HG02981 (cell line): Measurements from ENCODE around the gene RFXAP.

Experiments used
- ATAC-seq: cut with Tn5 transposase; IDR thresholded peaks from one replicate; pipeline ENCODE4 v1.9.1; 2021; ENCODE audit warnings: mild to moderate bottlenecking, moderate library complexity; ENCODE audit not compliant: unreplicated experiment

Gene RFXAP

DNA sequence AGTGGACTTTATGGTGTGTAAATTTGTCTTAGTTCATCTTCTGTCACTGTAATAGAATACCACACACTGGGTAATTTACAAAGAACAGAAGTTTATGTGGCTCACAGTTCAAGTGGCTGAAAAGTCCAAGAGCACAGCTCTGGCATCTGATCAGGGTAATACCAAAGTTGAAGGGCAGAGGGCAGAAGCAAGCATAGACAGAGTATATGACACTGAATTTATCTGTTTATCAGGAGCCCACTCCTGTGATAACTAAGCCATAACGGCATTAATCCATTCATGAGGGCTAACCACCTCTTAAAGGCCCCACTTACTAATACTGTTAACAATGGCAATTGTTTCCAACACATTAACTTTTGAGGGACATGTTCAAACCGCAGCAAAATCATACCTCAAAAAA is 4.0 kb upstream of the RFXAP start:
- peak; percentile 24 for ATAC-seq

DNA sequence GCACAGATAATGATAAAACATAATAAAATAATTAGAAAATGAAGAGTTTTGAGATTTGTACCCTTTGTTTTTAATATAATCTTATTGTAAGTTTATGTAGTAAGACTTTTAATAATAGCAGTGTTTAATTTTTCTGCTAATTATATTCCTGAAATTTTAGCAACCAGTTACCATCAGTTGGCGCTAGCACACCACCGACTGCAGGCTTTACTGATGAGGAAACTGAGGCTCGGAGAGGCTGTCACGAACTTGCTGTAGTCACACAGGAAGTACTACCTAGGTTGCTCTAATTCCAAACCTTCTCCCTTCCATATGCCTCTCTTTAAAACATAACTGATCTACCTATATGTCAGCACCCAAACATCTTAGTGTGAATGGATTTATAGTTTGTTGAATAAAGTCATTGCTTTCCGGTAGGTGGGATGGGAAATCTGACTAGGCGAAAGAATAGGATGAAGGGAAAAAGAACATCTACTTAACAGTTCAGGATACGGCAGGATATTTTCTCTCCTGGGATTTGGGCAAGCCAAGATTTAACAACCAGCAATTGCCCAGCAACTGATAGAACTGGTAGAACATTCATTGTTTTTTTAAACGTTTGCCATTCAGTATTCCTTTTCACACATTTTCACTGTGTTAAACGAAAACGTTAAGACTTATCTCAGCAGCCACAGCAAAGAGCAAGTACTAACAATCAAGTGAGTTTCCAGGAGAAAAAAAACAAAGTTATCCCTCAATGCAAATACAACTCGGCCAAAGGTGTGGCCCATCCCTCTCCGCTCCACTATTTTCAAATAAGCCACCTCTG is 822 bp upstream of the RFXAP start:
- ATAC-seq, result no peak

DNA sequence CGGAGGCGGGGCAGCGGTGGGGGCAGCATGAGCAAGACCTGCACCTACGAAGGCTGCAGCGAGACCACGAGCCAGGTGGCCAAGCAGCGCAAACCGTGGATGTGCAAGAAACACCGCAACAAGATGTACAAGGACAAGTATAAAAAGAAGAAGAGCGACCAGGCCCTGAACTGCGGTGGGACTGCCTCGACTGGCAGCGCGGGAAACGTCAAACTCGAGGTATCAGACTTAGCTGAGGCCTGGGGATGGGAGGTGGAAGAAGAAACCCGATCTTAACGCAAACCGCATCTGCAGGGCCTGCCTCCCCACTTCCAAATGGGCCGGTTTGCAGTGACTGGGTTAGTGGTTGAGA is 693 bp downstream of the RFXAP start:
- peak; percentile 13 for ATAC-seq

DNA sequence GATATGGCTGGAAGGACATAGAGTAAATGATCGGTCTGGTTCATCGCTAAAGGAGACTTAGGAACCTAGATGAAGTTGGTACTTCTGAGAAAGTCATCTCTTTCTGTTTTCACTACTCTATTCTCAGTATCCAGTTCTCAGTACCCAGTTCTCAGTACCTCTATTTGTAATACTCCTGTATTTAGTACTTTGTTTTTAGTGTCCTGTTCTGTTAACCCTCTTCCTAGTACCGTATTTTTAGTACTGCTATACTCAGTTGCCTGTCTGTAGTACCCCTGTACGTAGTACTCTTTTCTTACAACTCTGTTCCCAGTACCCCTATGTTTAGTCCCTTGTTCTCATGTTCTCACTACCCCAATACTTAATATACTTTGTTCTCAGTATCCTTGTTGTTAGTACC is 1.2 kb downstream of the RFXAP start:
- peak; percentile 42 for ATAC-seq

DNA sequence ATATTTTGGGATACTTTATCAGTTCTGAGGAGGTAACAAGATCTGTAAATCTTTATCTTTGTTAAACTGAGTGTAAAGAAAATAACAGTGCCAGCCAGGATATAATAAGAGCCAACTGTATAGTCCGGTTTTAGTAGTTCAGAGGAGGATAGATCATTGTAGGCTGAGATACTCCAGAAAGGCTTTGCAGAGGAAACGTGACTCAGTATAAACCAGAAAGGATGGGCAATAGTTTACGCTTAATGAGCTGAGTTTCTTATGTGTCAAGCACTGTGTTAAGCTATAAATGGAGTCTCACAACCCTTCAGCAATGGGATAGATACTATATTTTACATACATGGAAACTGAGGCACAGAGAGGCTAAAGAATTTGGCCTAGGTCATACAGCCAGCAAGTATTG is 3.8 kb downstream of the RFXAP start:
- no peak for ATAC-seq

DNA sequence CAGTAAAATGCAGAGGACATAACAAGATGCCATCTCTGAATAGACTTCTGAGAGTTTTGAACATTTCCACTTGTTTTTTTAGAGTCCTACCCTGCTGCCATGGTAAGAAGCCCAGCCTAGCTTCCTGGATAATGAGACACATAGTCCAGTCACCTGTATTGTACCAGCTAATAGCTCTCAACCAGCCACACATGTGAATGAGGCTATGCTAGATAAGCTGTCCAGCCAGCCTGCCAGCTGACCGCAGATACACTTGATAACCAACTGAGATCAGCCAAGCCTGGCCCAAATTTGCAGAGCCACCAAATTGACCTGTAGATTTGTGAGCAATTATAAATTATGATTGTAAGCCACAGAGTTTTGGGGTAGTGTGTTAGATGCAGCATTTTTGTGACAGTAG is 10.7 kb downstream of the RFXAP start:
- ATAC-seq, result no peak

DNA sequence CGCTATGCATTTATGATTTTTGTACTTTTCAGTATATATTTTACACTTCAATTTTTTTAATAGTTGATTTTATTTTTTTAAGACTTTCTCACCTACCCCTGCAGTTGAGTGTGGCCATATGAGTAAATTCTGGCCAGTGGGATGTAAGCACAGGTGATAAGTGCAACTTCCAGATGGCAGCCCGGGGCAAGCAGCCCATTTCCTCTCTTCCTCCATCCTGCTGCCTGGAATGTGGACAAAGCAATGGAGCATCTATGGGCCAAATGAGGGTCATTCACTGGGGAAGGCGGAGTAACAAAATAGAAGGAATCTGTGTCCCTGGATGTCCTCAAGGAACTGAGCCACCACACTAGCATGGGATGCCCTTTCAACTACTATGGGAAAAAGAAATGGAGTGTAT is 12.3 kb downstream of the RFXAP start:
- no peak for ATAC-seq

DNA sequence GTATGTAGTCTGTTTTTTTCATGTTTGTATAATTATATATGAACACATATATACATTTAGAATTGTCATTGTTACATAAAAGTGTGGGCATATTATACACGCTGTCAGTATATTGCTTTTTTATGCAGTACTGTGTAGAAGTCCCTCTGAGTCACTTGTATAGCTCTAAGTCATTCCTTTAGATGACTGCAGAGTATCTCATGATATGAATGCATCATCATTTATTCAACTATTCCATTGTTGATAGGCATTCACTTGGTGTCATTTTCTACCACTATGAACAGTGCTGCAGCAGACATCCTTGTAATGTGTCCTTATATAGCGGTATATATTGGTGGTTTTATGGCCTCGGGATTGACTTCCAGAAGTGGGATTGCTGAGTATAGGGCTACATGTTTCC is 15.3 kb downstream of the RFXAP start:
- no peak for ATAC-seq

DNA sequence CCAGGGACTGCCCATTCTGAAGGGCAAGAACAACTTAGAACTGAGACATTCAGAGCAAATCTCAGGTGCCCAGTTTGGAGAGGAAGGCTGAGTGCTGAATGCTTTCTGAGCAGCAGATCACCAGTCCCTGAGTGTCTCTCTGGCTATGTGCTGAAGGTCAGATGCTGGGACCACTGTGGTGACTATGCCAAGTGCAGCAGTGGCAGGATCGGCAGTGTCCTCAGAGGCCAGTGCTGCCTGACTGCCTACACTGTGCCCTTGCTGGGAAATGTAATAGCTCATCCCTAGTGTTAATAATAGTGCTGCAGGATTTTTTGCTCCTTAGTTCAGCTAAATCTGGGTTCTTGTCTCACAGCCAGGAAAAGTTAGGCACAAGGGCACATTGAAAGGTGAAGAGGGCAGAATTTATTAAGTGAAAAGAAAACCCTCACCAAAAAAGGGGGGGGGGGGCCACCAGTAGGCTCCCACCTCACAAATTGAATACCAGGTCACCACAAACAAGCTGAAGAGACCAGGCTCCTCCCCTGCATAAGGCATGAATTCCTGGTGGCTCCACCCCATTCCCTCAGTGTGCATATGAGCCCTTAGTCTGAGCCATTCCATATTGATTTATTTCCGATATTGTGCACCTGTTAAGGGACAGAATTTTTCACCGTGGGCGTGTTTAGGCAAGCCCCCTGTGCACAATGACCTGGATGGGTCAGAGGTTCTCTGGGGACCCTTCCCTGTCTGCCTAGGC is 18.5 kb downstream of the RFXAP start:
- ATAC-seq, result no peak

DNA sequence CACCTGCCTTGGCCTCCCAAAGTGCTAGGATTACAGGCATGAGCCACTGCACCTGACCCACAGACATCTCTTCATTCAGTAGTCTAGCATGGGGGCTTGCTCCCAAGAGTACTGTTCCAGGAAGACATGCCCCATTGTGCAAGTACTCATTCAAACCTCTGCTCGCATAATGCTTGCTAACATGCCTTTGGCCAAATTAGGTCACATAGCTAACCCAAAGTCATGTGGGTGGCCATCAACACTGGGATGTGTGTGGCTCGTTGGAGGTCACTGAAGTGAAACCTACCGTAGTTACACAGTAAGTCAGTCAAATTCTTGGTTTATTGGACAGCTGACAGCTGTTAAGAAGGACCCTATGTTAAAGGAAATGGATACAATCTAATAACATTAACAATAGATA is 20.3 kb downstream of the RFXAP start:
- ATAC-seq, result no peak

DNA sequence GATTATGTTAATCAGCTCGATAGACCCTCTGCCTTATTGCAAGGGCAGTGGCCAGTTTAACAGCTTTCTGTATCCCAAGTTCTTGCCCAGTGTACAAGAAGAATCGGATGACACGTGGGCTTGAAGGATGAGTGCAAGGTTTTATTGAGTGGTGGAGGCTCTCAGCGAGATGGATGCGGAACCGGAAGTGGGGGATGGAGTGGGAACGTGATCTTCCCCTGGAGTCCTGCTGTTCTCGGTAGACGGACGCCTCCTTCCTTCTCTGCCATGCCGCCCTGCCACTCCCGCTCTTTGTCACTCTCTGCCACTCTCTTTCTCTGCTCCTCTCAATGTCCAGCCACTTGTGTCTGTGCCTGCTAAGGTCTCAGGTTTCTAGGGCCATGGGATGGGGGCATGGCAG is 21.0 kb downstream of the RFXAP start:
- ATAC-seq, result no peak

DNA sequence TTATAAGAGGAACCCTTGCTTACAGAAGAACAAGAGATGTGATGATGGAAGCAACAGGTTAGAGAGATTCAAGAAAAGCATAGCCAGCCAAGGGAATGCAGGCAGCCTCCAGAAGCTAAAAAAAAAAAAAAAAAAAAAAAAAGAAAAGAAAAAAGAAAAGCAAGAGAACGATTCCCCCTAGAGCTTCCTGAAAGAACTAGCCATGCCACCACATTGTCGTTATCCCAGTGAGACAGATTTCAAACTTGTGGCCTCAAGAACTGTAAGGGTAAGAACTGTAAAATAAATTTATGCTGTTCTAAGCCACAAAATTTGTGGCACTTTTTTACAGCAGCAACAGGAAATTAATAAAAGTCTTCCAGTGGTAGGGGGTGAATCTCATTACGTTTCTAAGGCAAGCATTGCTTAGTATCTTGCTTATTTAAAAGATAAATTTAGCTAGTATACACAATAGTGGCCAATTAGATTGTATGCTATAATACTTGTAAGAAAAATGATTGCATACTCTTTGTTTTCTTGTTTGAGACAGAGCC is 21.8 kb downstream of the RFXAP start:
- ATAC-seq, result no peak

DNA sequence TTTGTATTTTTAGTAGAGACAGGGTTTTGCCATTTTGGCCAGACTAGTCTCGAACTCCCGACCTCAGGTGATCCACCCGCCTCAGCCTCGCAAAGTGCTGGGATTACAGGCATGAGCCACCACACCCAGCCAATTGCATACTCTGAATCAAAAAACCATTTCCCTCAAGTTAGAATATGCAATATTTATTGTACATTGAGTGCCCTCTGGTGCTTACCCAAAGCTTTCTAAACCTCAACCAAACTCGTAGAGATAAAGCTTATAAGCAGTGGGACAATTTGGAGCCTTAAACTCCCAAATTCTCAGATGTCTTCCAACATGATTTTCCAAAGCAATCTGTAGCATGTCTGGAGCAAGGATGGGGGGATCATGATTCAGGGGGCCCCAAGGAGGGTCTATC is 22.4 kb downstream of the RFXAP start:
- no peak for ATAC-seq

DNA sequence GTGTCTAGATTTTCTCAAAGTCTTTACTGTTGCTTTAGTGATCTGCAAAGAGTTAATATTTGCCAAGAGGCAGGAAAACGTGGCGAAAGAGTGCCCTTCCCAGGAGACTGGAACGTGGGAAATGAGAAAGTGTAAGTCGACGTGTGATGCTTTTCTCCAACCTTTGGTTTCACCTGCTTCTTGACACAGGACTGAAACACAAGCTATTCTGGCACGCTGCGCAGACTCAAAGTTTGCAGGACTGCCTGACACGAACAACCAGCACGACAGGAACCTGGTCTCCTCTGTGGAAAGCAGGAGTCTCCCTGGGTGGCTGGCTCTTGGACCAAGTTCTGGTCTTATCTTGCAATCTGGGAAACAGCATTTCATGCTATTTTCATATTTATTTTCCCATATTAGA is 28.6 kb downstream of the RFXAP start:
- no peak for ATAC-seq

DNA sequence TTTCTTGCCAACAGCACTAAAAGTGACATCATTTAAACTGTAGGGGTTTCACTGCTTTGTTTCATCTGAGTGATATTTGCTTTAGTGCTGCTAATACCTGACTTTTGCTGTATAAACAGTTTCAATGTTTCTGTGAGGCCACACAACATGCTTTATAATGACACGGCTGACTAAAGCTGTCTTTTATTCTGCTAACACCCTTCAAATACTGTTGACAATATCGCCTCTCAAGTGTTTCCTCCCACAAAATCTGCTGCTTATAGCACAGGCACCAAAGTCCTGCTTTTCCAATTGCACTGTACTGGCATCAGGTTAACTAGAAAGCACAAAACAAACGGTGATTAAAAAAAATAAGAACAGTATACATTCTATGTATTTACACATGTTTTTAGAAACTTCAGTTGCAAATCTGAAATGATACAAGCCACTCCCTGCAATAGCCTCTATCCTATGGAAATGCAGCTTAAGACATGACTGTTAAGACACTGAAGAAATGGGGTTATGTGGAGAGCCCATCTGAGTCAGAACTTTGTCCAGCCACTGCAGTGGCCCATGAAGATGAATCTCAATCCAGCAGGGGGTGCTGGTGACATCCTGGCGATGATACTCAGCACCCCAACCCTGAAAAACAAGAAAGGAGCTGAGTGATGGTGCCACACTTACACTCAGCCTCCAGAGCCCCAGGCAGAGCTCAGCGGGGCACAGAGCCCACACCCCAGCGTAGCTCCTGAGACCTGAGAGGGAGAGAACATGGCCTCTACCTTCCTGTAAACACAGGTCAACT is 29.4 kb downstream of the RFXAP start:
- ATAC-seq, result no peak

DNA sequence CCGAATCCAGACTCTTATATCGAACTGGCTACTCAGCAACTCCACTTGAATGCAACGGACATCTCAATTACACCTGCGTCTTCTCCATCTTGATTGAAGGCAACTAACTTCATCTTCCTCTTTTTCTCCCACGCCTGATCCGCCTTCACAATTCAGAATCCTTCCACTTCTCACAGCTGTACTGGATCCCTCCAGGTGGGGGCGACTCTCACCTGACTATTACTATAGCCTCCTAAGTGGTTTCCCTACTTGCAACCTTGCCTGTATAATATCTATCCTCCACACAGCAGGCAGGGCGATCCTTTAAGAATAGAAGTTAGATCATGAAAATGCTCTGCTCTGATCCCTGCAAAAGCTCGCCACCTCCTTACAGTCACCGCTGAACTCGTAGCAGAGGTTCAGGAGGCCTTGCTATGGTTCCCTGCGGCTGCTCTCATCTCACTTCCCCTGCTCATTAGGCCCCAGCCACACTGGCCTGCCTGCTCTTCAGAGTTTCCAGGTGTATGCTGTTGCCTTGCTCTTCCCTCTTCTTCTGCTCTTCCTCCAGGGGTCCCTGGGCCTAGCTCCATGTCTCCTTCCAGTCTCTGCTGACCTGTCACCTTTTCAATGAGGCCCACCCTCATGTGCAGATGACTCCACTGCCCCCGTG is 31.9 kb downstream of the RFXAP start:
- ATAC-seq, result no peak

DNA sequence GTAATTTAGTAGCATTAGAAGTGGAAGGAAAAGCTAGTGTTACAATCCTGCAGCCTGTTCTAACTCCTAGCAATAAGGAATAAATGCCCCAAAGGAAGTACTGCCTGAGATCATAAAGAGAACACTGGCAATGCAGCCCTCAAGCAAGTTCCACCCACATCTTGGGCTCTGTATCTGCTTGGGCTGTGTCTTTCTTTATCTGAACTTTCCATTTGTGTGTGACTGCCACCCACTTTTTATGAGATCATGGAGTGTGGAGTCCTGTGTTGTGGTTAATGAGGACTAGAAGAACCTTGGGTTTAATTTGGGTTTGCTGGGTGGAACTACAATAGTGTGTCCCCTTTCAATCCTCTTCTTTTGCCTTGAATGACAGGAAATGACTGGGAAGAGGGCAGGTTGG is 38.2 kb downstream of the RFXAP start:
- no peak for ATAC-seq

DNA sequence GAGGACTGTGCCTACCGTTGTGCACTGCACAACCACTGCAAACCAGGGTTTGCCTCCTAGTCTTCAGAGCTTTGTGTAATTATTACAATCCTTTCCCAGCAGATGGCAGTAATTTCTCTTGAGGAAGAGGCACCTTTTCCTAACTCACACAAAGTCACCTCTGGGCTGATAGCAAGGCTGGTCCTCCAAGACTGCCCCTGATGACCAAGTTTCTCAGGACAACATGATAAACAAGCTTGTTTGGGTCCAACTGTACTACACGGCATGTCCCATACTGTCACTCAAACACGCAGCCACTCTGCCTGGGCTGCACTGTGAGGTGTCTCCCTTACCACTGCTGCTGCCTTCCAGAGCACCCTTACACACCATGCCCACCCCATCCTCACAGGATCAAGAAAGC is 39.3 kb downstream of the RFXAP start:
- no peak for ATAC-seq

DNA sequence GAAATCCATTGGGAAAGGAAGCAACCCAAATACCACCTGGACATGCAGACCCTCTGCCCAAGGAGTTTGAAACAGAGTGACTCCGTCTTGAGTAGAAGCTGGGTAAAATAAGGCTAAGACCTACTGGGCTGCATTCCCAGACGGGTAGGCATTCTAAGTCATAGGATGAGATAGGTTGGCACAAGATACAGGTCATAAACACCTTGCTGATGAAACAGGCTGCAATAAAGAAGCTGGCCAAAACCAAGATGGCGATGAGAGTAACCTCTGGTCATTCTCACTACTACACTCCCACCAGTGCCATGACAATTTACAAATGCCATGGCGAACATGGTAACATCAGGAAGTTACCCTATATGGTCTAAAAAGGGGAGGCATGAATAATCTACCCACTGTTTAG is 40.2 kb downstream of the RFXAP start:
- no peak for ATAC-seq

DNA sequence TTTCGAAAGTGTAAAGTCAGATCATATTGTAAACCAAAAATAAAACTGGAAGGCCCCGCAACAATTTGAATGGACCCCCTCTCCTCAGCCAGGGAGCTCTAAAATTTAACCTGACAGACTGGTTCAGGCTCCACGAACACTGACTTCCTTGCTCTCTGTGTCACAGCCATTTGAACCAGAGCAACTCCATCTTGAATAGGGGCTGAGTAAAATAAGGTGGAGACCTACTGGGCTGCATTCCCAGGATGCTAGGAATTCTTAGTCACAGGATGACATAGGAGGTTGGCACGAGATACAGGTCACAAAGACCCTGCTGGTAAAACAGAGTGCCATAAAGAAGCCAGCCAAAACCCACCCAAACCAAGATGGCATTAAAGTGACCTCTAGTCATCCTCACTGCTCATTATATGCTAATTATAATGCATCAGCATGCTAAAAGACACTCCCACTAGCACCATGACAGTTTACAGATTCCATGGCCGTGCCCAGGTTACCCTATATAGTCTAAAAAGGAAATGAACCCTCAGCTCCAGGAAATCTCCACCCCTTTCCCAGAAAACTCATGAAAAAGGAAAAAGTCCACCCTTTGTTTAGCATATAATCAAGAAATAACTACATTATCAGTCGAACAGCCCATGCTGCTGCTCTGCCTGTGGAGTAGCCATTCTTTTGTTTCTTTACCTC is 43.1 kb downstream of the RFXAP start:
- ATAC-seq, result no peak

DNA sequence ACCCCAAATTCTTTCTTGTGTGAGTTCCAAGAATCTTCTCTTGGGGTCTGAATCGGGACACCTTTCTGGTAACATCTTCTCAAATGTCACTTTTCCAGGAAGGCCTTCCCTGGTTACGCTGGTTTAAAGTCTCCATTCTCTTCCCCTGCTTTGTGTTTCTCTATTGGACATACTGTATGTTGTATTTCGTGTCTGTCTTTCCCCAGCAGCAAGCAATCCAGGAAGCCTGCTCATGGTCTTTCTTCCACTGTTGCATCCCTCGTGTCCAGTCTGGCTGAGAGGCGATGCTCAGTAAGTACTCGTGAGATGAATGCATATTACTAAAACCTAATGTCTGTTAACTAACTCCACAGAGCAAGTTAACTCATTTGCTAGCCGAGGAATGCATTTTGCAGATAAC is 43.7 kb downstream of the RFXAP start:
- ATAC-seq, result no peak
